GM12874 (cell line): ENCODE data around the gene C11orf91.

Experiments
- TF ChIP-seq, protein P1 (sequence below): IDR thresholded peaks from 2 replicates; pipeline ENCODE4 v1.5.1; 2011; ENCODE audit warnings: low read depth, mild to moderate bottlenecking, control low read depth, low read length, moderate library complexity; ENCODE audit not compliant: insufficient read depth

Gene C11orf91

DNA sequence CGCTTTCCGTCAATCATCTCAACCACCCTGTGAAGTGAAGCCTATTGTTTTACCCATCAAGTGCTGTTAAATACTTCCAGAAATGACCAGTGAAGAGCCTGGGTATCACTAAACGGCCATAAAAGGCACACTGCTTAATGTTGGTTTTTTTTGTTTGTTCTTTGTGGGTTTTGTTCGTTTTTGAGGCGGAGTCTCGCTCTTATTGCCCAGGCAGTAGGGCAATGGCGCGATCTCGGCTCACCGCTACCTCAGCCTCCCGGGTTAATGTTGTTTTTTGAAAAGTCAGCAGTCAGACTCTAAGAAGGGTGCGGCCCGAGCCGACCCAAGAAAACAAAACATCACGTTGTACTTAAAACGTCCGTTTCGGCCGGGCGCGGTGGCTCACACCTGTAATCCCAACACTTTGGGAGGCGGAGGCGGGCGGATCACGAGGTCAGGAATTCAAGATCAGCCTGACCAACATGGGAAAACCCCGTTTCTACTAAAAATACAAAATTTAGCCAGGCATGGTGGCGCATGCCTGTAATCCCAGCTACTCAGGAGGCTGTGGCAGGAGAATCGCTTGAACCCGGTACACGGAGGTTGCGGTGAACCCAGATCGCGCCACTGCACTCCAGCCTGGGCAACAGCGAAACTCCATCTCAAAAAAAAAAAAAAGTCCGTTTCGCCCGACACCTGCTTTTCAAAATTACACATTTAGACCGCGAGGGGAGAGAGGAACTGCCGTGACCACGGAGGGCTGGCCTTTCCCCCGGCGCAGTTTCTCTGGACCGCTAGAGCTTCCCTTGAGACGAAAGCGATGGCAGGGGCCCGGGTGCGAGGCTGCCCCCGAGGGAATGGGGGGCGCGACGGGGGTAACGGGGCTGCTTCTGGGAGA, 34.9 kb upstream of the C11orf91 start:
- TF ChIP-seq, protein P1, sequence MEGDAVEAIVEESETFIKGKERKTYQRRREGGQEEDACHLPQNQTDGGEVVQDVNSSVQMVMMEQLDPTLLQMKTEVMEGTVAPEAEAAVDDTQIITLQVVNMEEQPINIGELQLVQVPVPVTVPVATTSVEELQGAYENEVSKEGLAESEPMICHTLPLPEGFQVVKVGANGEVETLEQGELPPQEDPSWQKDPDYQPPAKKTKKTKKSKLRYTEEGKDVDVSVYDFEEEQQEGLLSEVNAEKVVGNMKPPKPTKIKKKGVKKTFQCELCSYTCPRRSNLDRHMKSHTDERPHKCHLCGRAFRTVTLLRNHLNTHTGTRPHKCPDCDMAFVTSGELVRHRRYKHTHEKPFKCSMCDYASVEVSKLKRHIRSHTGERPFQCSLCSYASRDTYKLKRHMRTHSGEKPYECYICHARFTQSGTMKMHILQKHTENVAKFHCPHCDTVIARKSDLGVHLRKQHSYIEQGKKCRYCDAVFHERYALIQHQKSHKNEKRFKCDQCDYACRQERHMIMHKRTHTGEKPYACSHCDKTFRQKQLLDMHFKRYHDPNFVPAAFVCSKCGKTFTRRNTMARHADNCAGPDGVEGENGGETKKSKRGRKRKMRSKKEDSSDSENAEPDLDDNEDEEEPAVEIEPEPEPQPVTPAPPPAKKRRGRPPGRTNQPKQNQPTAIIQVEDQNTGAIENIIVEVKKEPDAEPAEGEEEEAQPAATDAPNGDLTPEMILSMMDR: no peak

DNA sequence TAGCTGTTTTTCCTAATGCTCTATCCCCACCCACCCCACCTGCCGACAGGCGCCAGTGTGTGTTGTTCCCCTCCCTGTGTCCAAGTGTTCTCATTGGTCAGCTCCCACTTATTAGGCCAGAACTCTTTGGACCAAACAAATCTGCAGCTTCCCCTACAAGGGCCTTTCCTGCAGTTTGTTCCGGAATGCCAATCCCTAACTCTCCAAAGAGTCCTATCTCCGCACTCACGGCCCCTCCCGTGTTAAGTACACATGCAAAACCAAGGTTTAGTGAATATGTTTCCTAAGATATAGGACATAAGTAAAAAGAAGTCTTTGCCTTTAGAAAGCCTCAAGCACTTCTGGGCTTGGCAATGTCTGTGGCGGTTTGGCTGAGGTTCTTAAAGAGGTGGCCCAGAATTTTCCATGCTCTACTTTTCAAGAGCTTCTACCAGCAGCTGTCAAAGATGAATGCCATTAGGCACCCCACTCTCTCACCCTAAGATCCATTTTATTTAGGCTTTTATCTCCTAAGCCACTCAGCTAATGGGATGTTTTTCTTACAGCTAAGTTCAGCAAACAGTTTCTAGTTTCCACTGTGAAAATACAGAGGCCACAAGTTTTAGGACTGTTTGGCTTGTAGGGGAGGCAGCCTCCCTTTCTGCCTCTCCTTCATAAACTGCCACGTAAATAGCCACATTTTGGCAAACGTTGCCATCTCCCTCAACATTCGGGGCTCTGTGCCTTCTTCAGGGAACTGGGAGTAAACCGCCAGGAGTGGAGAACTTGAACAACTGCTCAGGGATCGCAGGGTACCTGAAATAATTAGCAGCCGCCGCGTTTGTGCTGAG, 34.0 kb upstream of the C11orf91 start:
- TF ChIP-seq, protein P1: no peak

DNA sequence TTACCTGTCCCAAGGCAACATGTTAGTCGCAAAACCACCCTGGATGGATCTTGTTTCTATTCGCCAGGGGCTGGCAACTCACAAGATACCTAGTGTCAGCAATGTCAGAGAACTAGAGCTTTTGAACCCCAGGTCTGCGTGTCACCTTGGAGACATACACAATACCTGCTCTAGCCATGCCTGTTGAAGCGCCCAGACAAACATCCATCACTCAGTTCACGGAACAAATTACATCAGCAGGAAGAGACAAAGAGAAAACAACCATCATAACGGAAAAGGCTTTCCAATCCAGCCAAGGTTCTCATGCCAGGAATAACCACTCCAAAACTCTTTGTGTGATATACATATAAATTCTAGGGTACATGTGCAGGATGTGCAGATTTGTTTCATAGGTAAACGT, 33.4 kb upstream of the C11orf91 start:
- TF ChIP-seq, protein P1: no peak

DNA sequence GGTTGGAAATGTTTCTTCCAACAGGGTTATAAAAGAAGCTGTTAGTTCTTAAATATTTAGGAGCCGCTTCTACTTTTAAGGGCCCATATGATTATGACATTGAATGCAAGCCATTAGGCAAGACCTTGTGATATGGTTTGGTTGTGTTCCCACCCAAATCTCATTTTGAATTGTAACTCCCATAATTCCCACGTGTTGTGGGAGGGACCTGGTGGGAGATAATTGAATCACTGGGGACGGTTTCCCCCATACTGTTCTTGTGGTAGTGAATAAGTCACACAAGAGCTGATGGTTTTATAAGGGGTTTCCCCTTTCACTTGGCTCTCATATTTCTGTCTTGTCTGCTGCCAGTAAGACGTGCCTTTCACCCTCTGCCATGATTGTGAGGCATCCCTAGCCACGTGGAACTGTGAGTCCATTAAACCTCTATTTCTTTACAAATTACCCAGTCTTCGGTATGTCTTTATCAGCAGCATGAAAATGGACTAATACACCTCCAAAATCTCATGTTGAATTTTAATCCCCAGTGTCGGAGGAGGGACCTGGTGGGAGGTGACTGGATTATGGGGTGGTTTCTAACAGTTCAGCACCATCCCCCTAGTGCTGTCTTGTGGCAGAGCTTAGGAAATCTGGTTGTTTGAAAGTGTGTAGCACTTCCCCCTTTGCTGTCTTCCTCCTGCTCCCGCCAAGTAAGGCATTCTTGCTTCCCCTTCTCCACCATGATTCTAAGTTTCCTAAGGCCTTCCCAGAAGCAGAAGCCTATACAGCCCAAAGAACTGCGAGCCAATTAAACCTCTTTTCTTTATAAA, 31.3 kb upstream of the C11orf91 start:
- TF ChIP-seq, protein P1: no peak

DNA sequence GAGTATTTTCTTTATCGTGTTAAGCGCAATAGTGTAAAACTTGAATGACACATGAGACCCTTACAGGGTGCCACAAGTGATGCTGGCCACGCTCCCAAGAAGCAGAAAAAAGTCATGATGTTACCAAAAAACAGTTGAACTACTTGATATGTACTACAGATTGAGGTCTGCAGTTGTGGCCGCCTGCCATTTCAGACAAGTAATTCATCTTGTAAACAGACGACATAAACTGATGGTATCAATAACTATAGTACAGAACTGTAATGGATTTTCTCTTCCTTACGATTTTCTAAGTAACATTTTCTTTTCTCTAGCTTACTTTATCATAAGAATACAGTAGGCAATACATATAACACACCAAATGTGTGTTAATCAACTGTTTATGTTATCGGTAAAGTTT, 30.1 kb upstream of the C11orf91 start:
- TF ChIP-seq, protein P1: no peak

DNA sequence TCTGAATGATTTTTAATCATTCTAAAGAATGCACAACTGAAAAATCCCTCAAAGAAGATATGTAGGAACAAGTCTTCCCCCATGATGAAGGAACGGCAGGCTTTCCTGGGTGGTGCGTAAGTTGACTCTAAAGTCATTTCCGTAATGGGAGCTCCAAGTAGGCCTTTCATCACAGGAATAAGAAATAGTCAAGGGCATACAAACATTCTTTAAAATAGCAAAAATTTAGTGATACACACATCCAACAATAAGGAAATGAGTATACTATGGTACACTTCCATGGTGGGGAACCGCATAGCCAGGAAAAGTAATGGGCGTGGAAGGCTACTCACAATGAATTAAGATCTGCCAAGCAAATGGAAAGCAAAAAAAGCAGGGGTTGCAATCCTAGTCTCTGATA, 24.9 kb upstream of the C11orf91 start:
- TF ChIP-seq, protein P1: no peak

DNA sequence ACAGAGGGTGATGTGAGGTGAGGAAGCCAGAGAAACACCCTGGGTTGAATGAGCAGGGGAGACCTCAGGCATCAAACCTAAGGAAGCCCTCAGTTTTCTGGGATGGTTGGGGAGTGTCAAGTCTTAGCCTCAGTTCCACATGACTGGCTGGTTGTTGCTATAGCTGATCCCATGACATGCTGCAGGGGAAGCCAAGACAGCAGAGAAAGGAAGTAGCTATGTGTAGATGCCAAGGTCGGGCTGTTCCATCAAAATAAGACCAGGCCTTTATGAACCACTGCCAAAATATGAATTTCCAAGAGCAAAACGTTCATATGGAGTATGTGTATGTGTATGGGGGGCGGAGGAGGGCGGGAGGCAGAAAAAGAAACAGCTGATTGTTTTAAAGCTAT, 24.0 kb upstream of the C11orf91 start:
- TF ChIP-seq, protein P1: no peak
